CD14-positive monocyte (primary cell): ENCODE data around the gene HABP4. TPM values are rescaled to one million over a fixed set of nuclear protein-coding genes. Genes with fewer than 3 reads are reported as not detected.

Experiments used
- DNase-seq, 3 donors: peaks; one replicate each; pipeline ENCODE4 v3.0.0-alpha.2; 2011 to 2022
- H2AFZ ChIP-seq: 2 replicates; pipeline ENCODE4 v1.6.0; 2012; ENCODE audit warnings: mild to moderate bottlenecking, low read depth, low read length, inconsistent platforms; ENCODE audit not compliant: insufficient read depth, poor library complexity, severe bottlenecking
- H3K27ac ChIP-seq, 2 donors: 1 replicate in 1 of 2; 2 replicates in 1 of 2; pipeline ENCODE4 v1.5.1; 2012 to 2013; ENCODE audit warnings: low read length in 2 of 2, control low read depth in 1 of 2, inconsistent platforms in 1 of 2, low read depth in 1 of 2, mild to moderate bottlenecking in 1 of 2
- H3K27me3 ChIP-seq, 2 donors: one replicate each; pipeline versions ENCODE4 v1.6.0 to v1.6.1; 2011 to 2013; ENCODE audit warnings: low read length in 2 of 2; ENCODE audit not compliant: control insufficient read depth in 2 of 2, insufficient read depth in 2 of 2
- H3K36me3 ChIP-seq, 2 donors: replicated peaks in 1 of 2; 1 replicate in 1 of 2; 2 replicates in 1 of 2; pipeline versions ENCODE4 v1.5.1 to v1.6.1; 2012 to 2013; ENCODE audit warnings: low read length in 2 of 2, control low read depth in 1 of 2, inconsistent platforms in 1 of 2, mild to moderate bottlenecking in 1 of 2; ENCODE audit not compliant: insufficient read depth in 2 of 2, control insufficient read depth in 1 of 2
- H3K4me1 ChIP-seq, 2 donors: 1 replicate in 1 of 2; 2 replicates in 1 of 2; pipeline versions ENCODE4 v1.5.1 to v1.6.1; 2012 to 2013; ENCODE audit warnings: low read length in 2 of 2, control low read depth in 1 of 2, inconsistent platforms in 1 of 2, mild to moderate bottlenecking in 1 of 2, moderate library complexity in 1 of 2; ENCODE audit not compliant: insufficient read depth in 2 of 2, control insufficient read depth in 1 of 2
- H3K4me2 ChIP-seq: replicated peaks from 2 replicates; pipeline ENCODE3; 2012; ENCODE audit warnings: low read length, moderate library complexity, mild to moderate bottlenecking; ENCODE audit not compliant: poor library complexity, severe bottlenecking; ENCODE audit errors: extremely low read depth
- H3K4me3 ChIP-seq, 3 experiments: fragments of 200-600 bp in 1 of 3; sonication (generic) in 1 of 3; replicated peaks in 1 of 3; 1 replicate in 2 of 3; 2 replicates in 1 of 3; pipeline ENCODE4 v1.5.1; 2011 to 2013; ENCODE audit warnings: low read length in 3 of 3, mild to moderate bottlenecking in 3 of 3, control low read depth in 2 of 3, low read depth in 2 of 3, inconsistent platforms in 1 of 3, moderate library complexity in 1 of 3
- H3K79me2 ChIP-seq: 2 replicates; pipeline ENCODE4 v1.6.0; 2012; ENCODE audit warnings: mild to moderate bottlenecking, control low read depth, inconsistent platforms, low read length, moderate library complexity; ENCODE audit not compliant: insufficient read depth
- H3K9ac ChIP-seq: 2 replicates; pipeline ENCODE4 v1.6.0; 2017; ENCODE audit warnings: low read length, mild to moderate bottlenecking; ENCODE audit not compliant: insufficient read depth, poor library complexity, severe bottlenecking
- H3K9me3 ChIP-seq, 2 donors: replicated peaks in 1 of 2; 1 replicate in 1 of 2; 2 replicates in 1 of 2; pipeline versions ENCODE4 v1.5.1 to v1.6.1; 2012 to 2013; ENCODE audit warnings: low read length in 2 of 2, control low read depth in 1 of 2; ENCODE audit not compliant: control insufficient read depth in 1 of 2, insufficient read depth in 1 of 2
- H4K20me1 ChIP-seq: 2 replicates; pipeline ENCODE4 v1.6.0; 2012; ENCODE audit warnings: mild to moderate bottlenecking, low read length, control low read depth, moderate library complexity; ENCODE audit not compliant: insufficient read depth
- H3K27ac Mint-ChIP-seq, 7 donors: one replicate each; pipeline ENCODE4 v1.8.0; 2020; ENCODE audit warnings: mild to moderate bottlenecking in 7 of 7, mixed read lengths in 7 of 7, moderate library complexity in 6 of 7, inconsistent platforms in 2 of 7
- H3K27me3 Mint-ChIP-seq, 3 donors: one replicate each; pipeline ENCODE4 v1.8.0; 2021 to 2022; ENCODE audit warnings: low read depth in 3 of 3, mild to moderate bottlenecking in 3 of 3, mixed read lengths in 3 of 3, moderate library complexity in 3 of 3, inconsistent platforms in 1 of 3
- H3K36me3 Mint-ChIP-seq, 2 donors: one replicate each; pipeline ENCODE4 v1.8.0; 2020; ENCODE audit warnings: mixed read lengths in 2 of 2, inconsistent platforms in 1 of 2, mild to moderate bottlenecking in 1 of 2
- H3K4me1 Mint-ChIP-seq: one replicate; pipeline ENCODE4 v1.8.0; 2020; ENCODE audit warnings: mild to moderate bottlenecking, mixed read lengths
- H3K4me3 Mint-ChIP-seq, 2 donors: one replicate each; pipeline ENCODE4 v1.8.0; 2020; ENCODE audit warnings: mild to moderate bottlenecking in 2 of 2, mixed read lengths in 2 of 2, moderate library complexity in 1 of 2
- H3K9me3 Mint-ChIP-seq, 7 donors: one replicate each; pipeline ENCODE4 v1.8.0; 2020 to 2022; ENCODE audit warnings: mixed read lengths in 7 of 7, mild to moderate bottlenecking in 6 of 7, moderate library complexity in 6 of 7, inconsistent platforms in 2 of 7
- WGBS: methylation state at CpG from one replicate; pipeline ENCODE4 v1.1.5; 2013; ENCODE audit warnings: missing lambda C conversion rate; ENCODE audit not compliant: insufficient coverage; 5-methylcytosine and 5-hydroxymethylcytosine counted together
- intact Hi-C, 2 donors: fragments of 100-400 bp; cut with micrococcal nuclease; formaldehyde crosslinking; loops; one replicate each; pipeline versions ENCODE4 v1.15.0 to v1.15.1; 2023
- polyA plus RNA-seq, 3 donors: library from polyadenylated mRNA; depleted of rRNA in 1 of 3; unstranded in 2 of 3; stranded (reverse) in 1 of 3; fragments of 300-500 nt in 2 of 3; fragments of >200 nt in 1 of 3; fragmentation: Illumina TruSeq in 2 of 3; gene quantifications; 1 replicate in 2 of 3; 2 replicates in 1 of 3; pipeline ENCODE4 v1.2.3, GENCODE V29; 2012 to 2021
- TF ChIP-seq, protein P1 (sequence below): fragments of 200-600 bp; IDR thresholded peaks from one replicate; pipeline ENCODE4 v1.8.0; 2022; ENCODE audit warnings: antibody characterized with exemption, mild to moderate bottlenecking

HABP4 gene
- polyA plus RNA-seq, 3 donors = 0.54 to 0.97 (median 0.68) TPM

DNA sequence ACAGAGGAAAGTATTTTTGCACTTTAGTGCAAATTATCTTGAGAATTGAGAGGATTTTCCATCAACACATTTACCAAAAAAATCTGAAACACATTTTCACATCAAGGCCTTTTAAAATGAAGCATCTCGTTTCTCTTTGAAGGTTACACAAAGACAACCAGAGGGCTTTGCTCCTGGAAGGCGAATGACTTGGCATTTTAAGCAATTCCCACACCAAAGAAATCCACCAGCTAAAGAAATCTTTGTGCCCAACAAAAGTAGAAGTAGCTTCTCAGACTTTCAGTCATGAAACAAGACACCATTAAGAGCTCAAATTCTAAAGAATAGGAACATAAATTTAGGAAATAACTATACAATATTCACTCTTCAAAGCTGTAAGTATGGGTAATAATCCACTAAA lies 59.9 kb downstream of the HABP4 start:
- no peak overlapping the region for H3K27ac Mint-ChIP-seq
- no peaks in the 10 kb centered on the region for H3K27me3 ChIP-seq
- no peak for DNase-seq
- peaks cover 1 to 2% (median 1%) of the 10 kb centered on the region in 3 donors for H3K27me3 Mint-ChIP-seq
- no peak overlapping the region for H3K4me3 ChIP-seq
- intact Hi-C loops = no loop called here
- no peaks in the 10 kb centered on the region for H3K4me1 ChIP-seq
- no peak overlapping the region for H3K27ac ChIP-seq
- H3K4me3 Mint-ChIP-seq = no peak overlapping the region
- no peaks in the 10 kb centered on the region for H4K20me1 ChIP-seq
- no peaks in the 10 kb centered on the region for H3K9me3 ChIP-seq
- TF ChIP-seq, protein P1, sequence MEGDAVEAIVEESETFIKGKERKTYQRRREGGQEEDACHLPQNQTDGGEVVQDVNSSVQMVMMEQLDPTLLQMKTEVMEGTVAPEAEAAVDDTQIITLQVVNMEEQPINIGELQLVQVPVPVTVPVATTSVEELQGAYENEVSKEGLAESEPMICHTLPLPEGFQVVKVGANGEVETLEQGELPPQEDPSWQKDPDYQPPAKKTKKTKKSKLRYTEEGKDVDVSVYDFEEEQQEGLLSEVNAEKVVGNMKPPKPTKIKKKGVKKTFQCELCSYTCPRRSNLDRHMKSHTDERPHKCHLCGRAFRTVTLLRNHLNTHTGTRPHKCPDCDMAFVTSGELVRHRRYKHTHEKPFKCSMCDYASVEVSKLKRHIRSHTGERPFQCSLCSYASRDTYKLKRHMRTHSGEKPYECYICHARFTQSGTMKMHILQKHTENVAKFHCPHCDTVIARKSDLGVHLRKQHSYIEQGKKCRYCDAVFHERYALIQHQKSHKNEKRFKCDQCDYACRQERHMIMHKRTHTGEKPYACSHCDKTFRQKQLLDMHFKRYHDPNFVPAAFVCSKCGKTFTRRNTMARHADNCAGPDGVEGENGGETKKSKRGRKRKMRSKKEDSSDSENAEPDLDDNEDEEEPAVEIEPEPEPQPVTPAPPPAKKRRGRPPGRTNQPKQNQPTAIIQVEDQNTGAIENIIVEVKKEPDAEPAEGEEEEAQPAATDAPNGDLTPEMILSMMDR = no peak
- no peak overlapping the region for H2AFZ ChIP-seq
- no peak overlapping the region for H3K4me2 ChIP-seq
- no peaks in the 10 kb centered on the region for H3K36me3 Mint-ChIP-seq
- no peak overlapping the region for H3K9ac ChIP-seq
- H3K79me2 ChIP-seq = no peaks in the 10 kb centered on the region
- H3K36me3 ChIP-seq = no peaks in the 10 kb centered on the region
- peaks cover 0 to 2% (median 0%) of the 10 kb centered on the region in 7 donors for H3K9me3 Mint-ChIP-seq
- WGBS = 56% methylated on average over 1 of the region's 2 CpGs
- H3K4me1 Mint-ChIP-seq = peaks cover 2% of the 10 kb centered on the region

DNA sequence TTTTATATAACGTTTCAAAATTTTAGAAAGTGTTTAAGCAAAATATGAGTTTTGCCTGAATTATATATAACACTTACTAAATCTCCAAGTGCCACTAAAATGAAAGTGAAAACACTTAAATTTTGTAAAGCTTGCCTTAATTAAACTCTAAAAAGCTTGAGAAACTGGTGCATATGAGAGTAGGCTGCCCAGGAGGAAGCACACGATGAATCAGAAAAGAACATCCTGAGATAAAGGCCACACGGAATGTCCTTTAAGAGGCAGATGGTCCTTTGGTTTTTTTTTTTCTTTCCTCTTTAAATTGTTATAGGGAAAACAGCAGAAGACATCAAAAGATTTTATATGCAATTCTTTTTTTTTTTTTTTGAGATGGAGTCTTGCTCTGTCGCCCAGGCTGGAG lies 60.3 kb downstream of the HABP4 start:
- Histone ChIP-seq H3K36me3 (no peaks in the 10 kb centered on the region), H2AFZ (no peak overlapping the region), H3K4me2 (no peak overlapping the region), H3K9me3 (no peaks in the 10 kb centered on the region), H3K9ac (no peak overlapping the region), H3K27me3 (no peaks in the 10 kb centered on the region), H4K20me1 (no peaks in the 10 kb centered on the region), H3K79me2 (no peaks in the 10 kb centered on the region), H3K27ac (no peak overlapping the region), H3K4me1 (no peaks in the 10 kb centered on the region), H3K4me3 (no peak overlapping the region)
- DNase-seq = no peak
- Mint-ChIP-seq H3K9me3 (peaks cover 0 to 2% (median 0%) of the 10 kb centered on the region in 7 donors), H3K27ac (no peak overlapping the region), H3K4me1 (peaks cover 2% of the 10 kb centered on the region), H3K4me3 (no peak overlapping the region), H3K27me3 (peaks cover 1 to 2% (median 1%) of the 10 kb centered on the region in 3 donors), H3K36me3 (no peaks in the 10 kb centered on the region)
- TF ChIP-seq, protein P1 = no peak
- intact Hi-C loops = no loop called here
- no CpG with 5 or more reads among the region's 4 CpGs for WGBS
